ENCODE measurements around the gene PLCB1. TPM values are rescaled to one million over a fixed set of nuclear protein-coding genes. Genes with fewer than 3 reads are reported as not detected.

Gene PLCB1
- total and polyA plus RNA-seq, 7 donors, result 1.5 to 10.7 (median 4.2) TPM

DNA sequence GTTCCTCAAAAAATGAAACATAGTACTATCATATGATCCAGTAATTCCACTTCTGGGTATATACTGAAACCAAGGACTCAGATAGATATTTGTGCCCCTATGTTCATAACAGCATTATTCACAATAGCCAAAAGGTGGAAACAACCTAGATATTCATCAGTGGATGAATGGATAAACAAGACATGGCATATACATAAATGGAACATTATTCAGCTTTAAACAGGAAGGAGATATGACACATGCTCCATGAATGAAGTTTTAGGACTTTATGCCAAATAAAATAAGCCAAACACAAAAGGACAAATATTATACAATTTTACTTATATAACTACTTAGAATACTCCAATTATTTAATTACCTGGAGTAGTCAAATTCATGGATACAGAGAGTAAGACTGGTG lies 16.4 kb downstream of the PLCB1 start:
- H3K4me1 ChIP-seq, result peaks cover 30% of the 10 kb centered on the region

DNA sequence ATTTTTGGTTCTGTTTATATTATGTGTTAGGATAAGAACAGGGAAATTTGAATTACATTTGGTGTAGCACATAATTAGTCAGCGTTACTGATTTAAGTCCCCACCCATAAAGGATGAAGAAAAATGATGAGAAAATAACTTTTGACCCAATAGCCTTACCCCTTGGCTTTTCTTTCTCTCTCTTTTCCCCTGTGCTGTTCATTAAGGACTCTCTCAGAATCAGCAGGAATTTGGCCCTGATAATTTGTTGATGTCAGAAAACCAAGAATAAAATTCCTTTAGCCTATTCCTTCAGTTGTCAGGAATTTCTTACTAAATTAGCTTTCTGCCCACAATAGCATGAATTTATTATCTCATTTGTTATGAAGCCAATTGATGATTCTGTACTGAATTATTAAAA lies 18.5 kb downstream of the PLCB1 start:
- H3K27ac ChIP-seq, result no peak overlapping the region
- H3K4me1 ChIP-seq, result peaks cover 44% of the 10 kb centered on the region
- no peak overlapping the region for H3K4me3 ChIP-seq
- intact Hi-C loops (cut with DNase I), result no loop called here
- no peaks in the 10 kb centered on the region for H3K36me3 ChIP-seq (ENCODE audit: insufficient read depth in 1 of 2, low read depth in 1 of 2)
- 9 to 36% (median 21%) methylated on average over 1 of the region's 1 CpG for WGBS, 3 donors
- ATAC-seq (no peak), DNase-seq (no peak)
- H3K27me3 ChIP-seq (ENCODE audit: insufficient read depth in 3 of 3, low read length in 2 of 3), result no peaks in the 10 kb centered on the region
- TF ChIP-seq CTCF (IDR thresholded peaks at IDR 0.05), result no peak
- H3K9me3 ChIP-seq, result no peaks in the 10 kb centered on the region

More for the DNA sequence above, 16.4 kb downstream of the PLCB1 start:
- no peaks in the 10 kb centered on the region for H3K27me3 ChIP-seq (ENCODE audit: insufficient read depth in 3 of 3, low read length in 2 of 3)
- intact Hi-C loops (cut with DNase I), result no loop called here
- TF ChIP-seq CTCF (IDR thresholded peaks at IDR 0.05), result no peak
- no peaks in the 10 kb centered on the region for H3K9me3 ChIP-seq
- DNase-seq, result no peak
- ATAC-seq, result no peak
- no peak overlapping the region for H3K4me3 ChIP-seq
- no peak overlapping the region for H3K27ac ChIP-seq
- H3K36me3 ChIP-seq (ENCODE audit: insufficient read depth in 1 of 2, low read depth in 1 of 2), result no peaks in the 10 kb centered on the region

- intact Hi-C loops (cut with DNase I), result no loop called here
- H3K4me1 ChIP-seq, result peaks cover 52% of the 10 kb centered on the region
These were observed 19.3 kb downstream of the PLCB1 start for GRCh38 chr20:8151372-8151771.

DNA sequence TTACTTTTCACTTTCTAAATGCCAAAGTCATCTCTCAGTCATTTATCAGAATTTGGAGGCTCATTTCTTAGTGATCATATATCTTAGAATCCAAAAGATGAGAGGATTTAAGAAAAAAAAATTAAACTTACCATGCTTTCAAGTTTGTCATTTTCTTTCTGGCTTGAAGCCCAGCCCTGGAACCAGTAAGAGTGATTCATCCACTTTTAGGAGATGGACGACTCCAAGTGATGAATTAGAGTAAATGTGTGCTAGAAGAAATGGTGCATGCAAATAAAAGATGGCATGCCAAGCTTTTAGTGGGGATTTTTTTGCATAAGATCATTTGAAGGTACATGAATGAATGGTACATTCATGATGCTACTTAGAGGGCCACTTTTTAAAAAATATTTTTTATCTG lies 20.1 kb downstream of the PLCB1 start:
- no peak for DNase-seq
- ATAC-seq, result no peak

More at GRCh38 chr20:8151372-8151771, 19.3 kb downstream of the PLCB1 start:
- WGBS, 3 donors, result 34 to 53% (median 38%) methylated on average over 5 of the region's 5 CpGs
- peak overlapping the region; percentile 14 for H3K27ac ChIP-seq
- H3K36me3 ChIP-seq (ENCODE audit: insufficient read depth in 1 of 2, low read depth in 1 of 2), result no peaks in the 10 kb centered on the region
- H3K9me3 ChIP-seq, result no peaks in the 10 kb centered on the region
- H3K4me3 ChIP-seq, result no peak overlapping the region
- ATAC-seq (no peak), DNase-seq (no peak)
- no peaks in the 10 kb centered on the region for H3K27me3 ChIP-seq (ENCODE audit: insufficient read depth in 3 of 3, low read length in 2 of 3)
- no peak for TF ChIP-seq CTCF (IDR thresholded peaks at IDR 0.05)

More for the DNA sequence above, 20.1 kb downstream of the PLCB1 start:
- WGBS, 3 donors, result 5 to 32% (median 8%) methylated on average over 1 of the region's 1 CpG
- Histone ChIP-seq H3K4me1 (peaks cover 57% of the 10 kb centered on the region), H3K27ac (peak overlapping the region; percentile 14), H3K9me3 (no peaks in the 10 kb centered on the region), H3K4me3 (no peak overlapping the region), H3K36me3 (ENCODE audit: insufficient read depth in 1 of 2, low read depth in 1 of 2) (no peaks in the 10 kb centered on the region), H3K27me3 (ENCODE audit: insufficient read depth in 3 of 3, low read length in 2 of 3) (no peaks in the 10 kb centered on the region)
- no peak for TF ChIP-seq CTCF (IDR thresholded peaks at IDR 0.05)
- intact Hi-C loops (cut with DNase I), result no loop called here
